ENCODE results near the gene OR51Q1. TPM values are rescaled to one million over a fixed set of nuclear protein-coding genes. Genes with fewer than 3 reads are reported as not detected.

The OR51Q1 gene
- total RNA-seq, 4 donors from 2014 or later, result not detected

DNA sequence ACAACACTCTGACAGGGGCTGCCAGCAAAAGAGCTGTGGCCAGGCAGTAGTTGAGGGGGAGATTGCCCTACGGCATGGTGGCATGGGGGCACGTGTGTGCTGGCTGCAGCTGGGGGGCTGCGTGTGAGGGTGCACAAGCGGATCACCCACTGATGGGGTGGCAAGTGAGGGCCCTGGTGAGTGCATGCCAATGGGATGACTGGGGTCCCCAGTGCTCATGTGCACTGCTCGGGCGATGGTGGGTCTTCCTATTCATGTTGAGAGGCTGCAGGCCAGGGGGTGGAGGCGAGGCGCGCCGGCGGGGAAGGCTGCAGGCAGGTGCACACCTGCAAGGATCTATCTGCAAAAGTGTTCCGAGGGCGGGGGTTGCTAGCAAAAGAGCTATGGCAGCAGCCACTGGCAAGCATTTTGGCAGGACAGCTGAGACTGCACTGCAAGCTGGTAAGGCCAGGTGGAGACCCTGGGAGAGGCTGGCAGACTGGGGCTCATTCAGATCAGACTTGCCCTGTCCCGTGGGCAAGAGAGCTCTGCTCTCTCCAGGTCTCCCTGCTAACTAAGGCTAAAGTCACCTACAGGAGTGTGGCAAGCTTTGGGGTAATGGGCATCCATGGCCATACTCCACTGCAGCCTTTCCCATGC is 39.2 kb downstream of the OR51Q1 start:
- DNase-seq (no peak), ATAC-seq (no peak)
- no peaks in the 10 kb centered on the region for H3K27me3 ChIP-seq
- TF ChIP-seq, protein P1, sequence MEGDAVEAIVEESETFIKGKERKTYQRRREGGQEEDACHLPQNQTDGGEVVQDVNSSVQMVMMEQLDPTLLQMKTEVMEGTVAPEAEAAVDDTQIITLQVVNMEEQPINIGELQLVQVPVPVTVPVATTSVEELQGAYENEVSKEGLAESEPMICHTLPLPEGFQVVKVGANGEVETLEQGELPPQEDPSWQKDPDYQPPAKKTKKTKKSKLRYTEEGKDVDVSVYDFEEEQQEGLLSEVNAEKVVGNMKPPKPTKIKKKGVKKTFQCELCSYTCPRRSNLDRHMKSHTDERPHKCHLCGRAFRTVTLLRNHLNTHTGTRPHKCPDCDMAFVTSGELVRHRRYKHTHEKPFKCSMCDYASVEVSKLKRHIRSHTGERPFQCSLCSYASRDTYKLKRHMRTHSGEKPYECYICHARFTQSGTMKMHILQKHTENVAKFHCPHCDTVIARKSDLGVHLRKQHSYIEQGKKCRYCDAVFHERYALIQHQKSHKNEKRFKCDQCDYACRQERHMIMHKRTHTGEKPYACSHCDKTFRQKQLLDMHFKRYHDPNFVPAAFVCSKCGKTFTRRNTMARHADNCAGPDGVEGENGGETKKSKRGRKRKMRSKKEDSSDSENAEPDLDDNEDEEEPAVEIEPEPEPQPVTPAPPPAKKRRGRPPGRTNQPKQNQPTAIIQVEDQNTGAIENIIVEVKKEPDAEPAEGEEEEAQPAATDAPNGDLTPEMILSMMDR (IDR thresholded peaks at IDR 0.05 in 4 of 5, conservative IDR thresholded peaks at IDR 0.05 in 1 of 5), result no peak
- H3K4me3 ChIP-seq, result no peak overlapping the region
- intact Hi-C loops (cut with DNase I; ENCODE audit: low total_unique reads), result no loop called here
- no peaks in the 10 kb centered on the region for H3K9me3 ChIP-seq
- H3K27ac ChIP-seq, result no peak overlapping the region
- no peaks in the 10 kb centered on the region for H3K36me3 ChIP-seq
- in situ Hi-C loops (cut with MboI; ENCODE audit: low sequenced_read_pairs in 4 of 4), result no loop called here
- no peaks in the 10 kb centered on the region for H3K4me1 ChIP-seq

DNA sequence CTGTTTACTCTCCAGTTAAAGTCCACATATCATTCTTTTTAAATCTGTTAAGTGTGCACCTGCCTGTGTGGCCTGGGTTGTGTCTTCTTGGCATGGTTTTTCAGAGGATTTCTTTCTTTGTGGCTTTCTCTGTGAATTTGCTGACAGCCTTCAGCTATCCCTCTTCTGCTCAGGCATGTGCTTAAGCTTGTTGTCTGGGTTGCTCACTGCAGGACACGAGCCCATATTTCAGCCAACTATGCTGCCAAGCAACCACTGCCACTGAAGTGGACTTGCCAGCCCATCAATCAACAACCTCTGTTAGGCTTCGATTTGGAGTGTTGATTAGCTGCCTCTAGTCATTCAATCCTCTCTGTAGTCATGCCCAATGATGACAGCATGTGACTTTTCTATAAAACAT is 45.6 kb downstream of the OR51Q1 start:
- in situ Hi-C loops (cut with MboI; ENCODE audit: low sequenced_read_pairs in 4 of 4) (no loop called here), intact Hi-C loops (cut with DNase I; ENCODE audit: low total_unique reads) (no loop called here)
- DNase-seq (no peak), ATAC-seq (no peak)
- H3K4me1 ChIP-seq, result no peaks in the 10 kb centered on the region
- no peak for TF ChIP-seq POLR2A (IDR thresholded peaks at IDR 0.05)
- TF ChIP-seq, protein P1 (IDR thresholded peaks at IDR 0.05 in 4 of 5, conservative IDR thresholded peaks at IDR 0.05 in 1 of 5), result no peak
- H3K4me3 ChIP-seq, result no peak overlapping the region
- no peaks in the 10 kb centered on the region for H3K36me3 ChIP-seq
- no peaks in the 10 kb centered on the region for H3K9me3 ChIP-seq
- no peaks in the 10 kb centered on the region for H3K27me3 ChIP-seq
- H3K27ac ChIP-seq, result no peak overlapping the region

Other genes with a start within 250 kb of the OR51Q1 start
- not detected for gene OR51V1, start 221.4 kb upstream of the OR51Q1 start, total RNA-seq
- 100 to 1,000 TPM in 1 of 4 donors, 10 to 100 TPM in 2, 1 to 10 TPM in 1; 7.9 to 229 (median 35.3) TPM for gene HBB, start 195.0 kb upstream of the OR51Q1 start, total RNA-seq
- not detected for gene HBD, start 187.6 kb upstream of the OR51Q1 start, total RNA-seq
- not detected for gene HBG1, start 172.3 kb upstream of the OR51Q1 start, total RNA-seq
- not detected for gene HBG2, start 167.3 kb upstream of the OR51Q1 start, total RNA-seq
- gene HBE1, start 152.2 kb upstream of the OR51Q1 start, total RNA-seq, result not detected
- gene OR51B4, start 120.2 kb upstream of the OR51Q1 start, total RNA-seq, result not detected
- gene OR51B2, start 97.8 kb upstream of the OR51Q1 start, total RNA-seq, result not detected
- not detected for gene OR51B5, start 78.6 kb upstream of the OR51Q1 start, total RNA-seq
- gene OR51B6, start 70.6 kb upstream of the OR51Q1 start, total RNA-seq, result not detected
- gene OR51M1, start 38.3 kb upstream of the OR51Q1 start, total RNA-seq, result not detected
- gene OR51I1, start 19.4 kb downstream of the OR51Q1 start, total RNA-seq, result not detected
- not detected for gene OR51I2, start 27.2 kb downstream of the OR51Q1 start, total RNA-seq
- gene OR52D1, start 66.6 kb downstream of the OR51Q1 start, total RNA-seq, result not detected
- gene UBQLN3, start 87.8 kb downstream of the OR51Q1 start, total RNA-seq, result not detected
- under 1 TPM in 1 of 4 donors, not detected in 3; 0.25 TPM for gene UBQLNL, start 94.6 kb downstream of the OR51Q1 start, total RNA-seq
- gene OR52H1, start 126.4 kb downstream of the OR51Q1 start, total RNA-seq, result not detected
- not detected for gene OR52B6, start 158.8 kb downstream of the OR51Q1 start, total RNA-seq
- gene TRIM6, start 174.5 kb downstream of the OR51Q1 start, total RNA-seq, result under 1 TPM; 0.15 to 0.35 (median 0.28) TPM
- 1 to 10 TPM in 3 of 4 donors, under 1 TPM in 1; 0.32 to 1.6 (median 1.2) TPM for gene TRIM34, start 202.9 kb downstream of the OR51Q1 start, total RNA-seq

All from gastrocnemius medialis (tissue), 4 donors.